Lung (tissue), 12 donors: ENCODE results near the gene TUBG1. TPM values are rescaled to one million over a fixed set of nuclear protein-coding genes. Genes with fewer than 3 reads are reported as not detected.

Experiments
- ATAC-seq: fragments of 200-7000 bp; cut with Tn5 transposase; one replicate; pipeline ENCODE4 v1.9.1; 2020; ENCODE audit warnings: moderate number of reproducible peaks; ENCODE audit not compliant: insufficient read depth, low FRiP score
- DNase-seq, 3 donors: peaks; one replicate each; pipeline ENCODE4 v3.0.0-alpha.2; 2013 to 2017
- H3K27ac ChIP-seq, 2 donors: one replicate each; pipeline ENCODE4 v1.5.1; 2013; ENCODE audit warnings: mild to moderate bottlenecking in 2 of 2, moderate library complexity in 2 of 2, control low read depth in 1 of 2, inconsistent platforms in 1 of 2, low read depth in 1 of 2, low read length in 1 of 2
- H3K27me3 ChIP-seq, 3 donors: one replicate each; pipeline ENCODE4 v1.5.1; 2013; ENCODE audit warnings: low read length in 2 of 3; ENCODE audit not compliant: control insufficient read depth in 3 of 3, insufficient read depth in 3 of 3
- H3K36me3 ChIP-seq, 4 donors: one replicate each; pipeline ENCODE4 v1.5.1; 2013; ENCODE audit warnings: low read length in 4 of 4, mild to moderate bottlenecking in 1 of 4, moderate library complexity in 1 of 4; ENCODE audit not compliant: control insufficient read depth in 4 of 4, insufficient read depth in 4 of 4
- H3K4me1 ChIP-seq, 5 donors: one replicate each; pipeline ENCODE4 v1.5.1; 2013; ENCODE audit warnings: low read length in 5 of 5, mild to moderate bottlenecking in 2 of 5, moderate library complexity in 1 of 5; ENCODE audit not compliant: control insufficient read depth in 5 of 5, insufficient read depth in 5 of 5
- H3K4me3 ChIP-seq: one replicate; pipeline ENCODE4 v1.5.1; 2013; ENCODE audit warnings: mild to moderate bottlenecking, control low read depth, moderate library complexity
- H3K9ac ChIP-seq, 2 donors: one replicate each; pipeline ENCODE4 v1.5.1; 2013; ENCODE audit warnings: low read length in 2 of 2, control low read depth in 1 of 2; ENCODE audit not compliant: insufficient read depth in 1 of 2
- H3K9me3 ChIP-seq, 4 donors: one replicate each; pipeline ENCODE4 v1.5.1; 2013; ENCODE audit warnings: low read length in 3 of 4, mild to moderate bottlenecking in 1 of 4, moderate library complexity in 1 of 4; ENCODE audit not compliant: control insufficient read depth in 4 of 4, insufficient read depth in 3 of 4
- CTCF ChIP-seq: IDR thresholded peaks from 2 replicates; pipeline ENCODE4 v1.5.1; 2012; ENCODE audit warnings: mild to moderate bottlenecking; ENCODE audit errors: control extremely low read depth, extremely low read depth
- WGBS, 2 donors: extraction: QIAGEN DNeasy Blood & Tissue Kit; methylation state at CpG; one replicate each; pipeline ENCODE4 v1.1.7; 2013; 5-methylcytosine and 5-hydroxymethylcytosine counted together
- polyA plus RNA-seq, 2 donors: library from polyadenylated mRNA; stranded (reverse); fragments of 200-250 nt; gene quantifications; one replicate each; pipeline ENCODE4 v1.2.1, GENCODE V29; 2013
- total RNA-seq, 2 donors: library from RNA; depleted of rRNA in 1 of 2; stranded (reverse); fragments of >200 nt in 1 of 2; gene quantifications; one replicate each; pipeline ENCODE4 v1.2.1, GENCODE V29; 2014 to 2021
- donor health status: control.
- donor health status: control.
- donor health status: Bipolar disorder and iron deficiency.
- donor health status: healthy.
- donor health status: DM: yes; HTN: yes; CAD: no.

Gene TUBG1
- total and polyA plus RNA-seq, 4 donors, result 12.1 to 39.0 (median 34.6) TPM

- no peaks in the 10 kb centered on the region for H3K9me3 ChIP-seq
- H3K27me3 ChIP-seq, result no peaks in the 10 kb centered on the region
- H3K36me3 ChIP-seq, result no peaks in the 10 kb centered on the region
- H3K4me1 ChIP-seq, result no peaks in the 10 kb centered on the region
- no peak overlapping the region for H3K9ac ChIP-seq
- no peak for DNase-seq
- no peak for TF ChIP-seq CTCF
- H3K27ac ChIP-seq, result no peak overlapping the region
- WGBS, 2 donors, result 67 to 78% methylated on average over 3 of the region's 3 CpGs
- ATAC-seq, result no peak
- no peak overlapping the region for H3K4me3 ChIP-seq
These were observed 20.0 kb downstream of the TUBG1 start for GRCh38 chr17:42629411-42630009.

GRCh38 chr17:42632949-42633444 lies 23.5 kb downstream of the TUBG1 start:
- DNase-seq, result no peak
- H3K9me3 ChIP-seq, result no peaks in the 10 kb centered on the region
- H3K36me3 ChIP-seq, result no peaks in the 10 kb centered on the region
- H3K27ac ChIP-seq, result no peak overlapping the region
- no peaks in the 10 kb centered on the region for H3K4me1 ChIP-seq
- H3K4me3 ChIP-seq, result no peak overlapping the region
- WGBS, 2 donors, result 80 to 92% methylated on average over 9 of the region's 9 CpGs
- H3K9ac ChIP-seq, result no peak overlapping the region
- no peak for ATAC-seq
- H3K27me3 ChIP-seq, result no peaks in the 10 kb centered on the region
- TF ChIP-seq CTCF, result no peak

GRCh38 chr17:42639525-42640113 lies 30.1 kb downstream of the TUBG1 start:
- Histone ChIP-seq H3K9ac (no peak overlapping the region), H3K27ac (no peak overlapping the region), H3K4me1 (peaks cover 0 to 1% (median 0%) of the 10 kb centered on the region in 5 donors), H3K4me3 (no peak overlapping the region), H3K36me3 (no peaks in the 10 kb centered on the region), H3K9me3 (no peaks in the 10 kb centered on the region), H3K27me3 (no peaks in the 10 kb centered on the region)
- ATAC-seq (no peak), DNase-seq (no peak)
- 80 to 81% methylated on average over 6 of the region's 7 CpGs for WGBS, 2 donors
- no peak for TF ChIP-seq CTCF
